Measurements from ENCODE around the gene FTCDNL1.
A peak's percentile ranks its signal among the peaks of the same experiment; 100 is the strongest.

Gene FTCDNL1

DNA sequence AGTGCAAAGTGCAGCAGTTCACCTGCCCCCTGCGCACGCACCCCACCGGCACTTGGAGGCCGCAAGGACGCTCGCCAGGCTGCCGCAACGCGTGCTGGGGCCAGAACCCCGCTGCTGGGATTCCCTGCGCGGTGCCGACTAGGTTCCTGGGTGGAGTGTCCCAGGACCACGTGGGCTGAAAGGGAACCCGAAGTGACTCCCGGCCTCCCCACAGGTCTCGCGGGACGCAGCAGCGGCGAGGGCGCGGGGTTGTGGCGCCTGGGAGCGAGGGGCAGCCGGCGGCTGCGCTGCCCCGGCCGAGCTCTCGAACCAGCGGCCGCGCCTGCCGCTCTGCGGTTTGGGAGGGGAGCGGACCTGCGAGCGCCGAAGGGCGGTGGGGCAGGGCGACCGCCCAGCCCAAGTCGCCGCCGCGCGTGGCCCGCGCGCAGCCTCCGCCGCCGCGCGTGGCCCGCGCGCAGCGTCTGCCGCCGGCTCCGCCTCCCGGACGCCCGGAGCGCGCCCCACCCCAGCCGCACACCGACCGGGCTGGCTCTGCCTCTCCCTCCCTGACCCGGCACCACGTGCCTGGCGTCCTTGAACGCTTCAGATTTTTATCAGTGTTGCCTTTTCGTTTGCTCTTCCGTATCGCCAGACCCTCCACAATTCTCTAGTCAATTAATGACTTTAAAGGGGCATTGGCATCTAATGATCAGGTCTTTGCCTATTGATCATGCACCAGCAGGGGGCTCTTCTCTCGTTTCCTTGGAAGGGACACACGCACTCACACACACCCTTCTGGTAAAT, at the start of gene FTCDNL1:
Gene FTCDNL1, minus strand, starts transcription at position 475 of the 783 bp plus-strand sequence. CDS start 2,230 bp downstream, outside the sequence.
- peak in 55 of 58 donors; percentile 25 to 88 (median 74) for DNase-seq

DNA sequence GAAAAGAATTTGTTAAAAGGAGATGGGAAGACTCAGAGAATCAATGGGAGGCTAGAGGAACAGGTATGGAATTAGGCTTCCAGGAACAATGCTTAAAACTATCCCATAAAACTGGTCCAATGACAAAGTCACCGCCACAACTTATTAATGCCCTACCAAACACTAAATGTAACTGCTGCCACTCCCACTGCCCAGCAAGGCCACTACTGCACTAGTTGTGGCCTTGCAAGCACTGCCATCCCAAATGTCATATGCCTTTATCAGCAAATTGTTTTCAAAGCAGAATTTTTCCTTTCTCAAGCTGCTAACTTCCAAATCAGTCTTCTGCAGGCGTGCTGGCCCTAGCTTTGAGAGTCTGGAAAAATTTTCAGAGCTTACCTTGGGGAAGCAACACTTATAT, 45.6 kb upstream of the FTCDNL1 start:
- no peak for DNase-seq

DNA sequence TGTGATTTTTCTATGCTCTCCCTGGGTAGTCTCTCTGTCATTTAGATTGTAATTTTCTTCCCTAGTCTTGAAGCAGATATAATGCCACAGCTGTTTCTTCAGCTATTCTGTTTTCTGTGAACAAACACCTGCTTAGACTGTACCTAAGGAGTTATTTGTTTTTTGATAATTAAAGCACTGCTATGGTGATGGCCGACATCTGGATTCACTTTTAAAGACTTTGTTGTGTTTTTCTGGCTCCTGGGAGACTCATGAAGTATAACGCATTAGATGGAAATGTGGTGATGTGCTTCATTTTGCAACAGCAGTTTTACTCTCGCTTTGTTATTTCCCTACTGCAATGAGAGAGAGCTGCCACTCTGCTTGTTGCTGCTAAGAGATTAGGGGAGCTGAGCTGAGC, 44.4 kb upstream of the FTCDNL1 start:
- no peak for DNase-seq

DNA sequence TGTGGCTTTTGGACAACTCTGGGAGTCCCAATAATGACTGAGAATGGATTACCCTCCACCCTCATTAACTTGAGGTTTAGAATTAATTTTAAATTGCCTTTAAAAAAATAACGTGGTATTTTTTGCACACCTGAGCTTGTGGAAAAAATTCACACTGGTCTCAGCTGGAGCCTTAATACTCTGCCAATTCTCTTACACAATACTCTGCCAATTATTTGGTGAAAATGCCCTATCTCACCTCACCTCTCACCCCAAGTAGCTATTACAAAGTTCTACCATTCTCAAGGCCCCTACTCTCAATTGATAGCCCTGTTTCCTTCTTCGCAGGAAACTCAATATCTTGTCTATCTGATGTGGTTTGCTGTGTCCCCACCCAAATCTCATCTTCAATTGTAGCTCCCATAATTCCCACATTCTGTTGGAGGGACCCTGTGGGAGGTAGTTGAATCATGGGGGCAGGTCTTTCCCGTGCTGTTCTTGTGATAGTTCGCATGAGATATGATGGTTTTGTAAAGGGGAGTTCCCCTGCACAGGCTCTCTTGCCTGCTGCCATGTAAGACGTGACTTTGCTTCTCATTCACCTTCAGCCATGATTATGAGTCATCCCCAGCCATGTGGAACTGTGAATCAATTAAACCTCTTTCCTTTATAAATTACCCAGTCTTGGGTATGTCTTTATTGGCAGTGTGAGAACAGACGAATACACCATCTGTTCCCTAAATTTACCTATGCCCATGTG, 32.7 kb upstream of the FTCDNL1 start:
- DNase-seq, result no peak

DNA sequence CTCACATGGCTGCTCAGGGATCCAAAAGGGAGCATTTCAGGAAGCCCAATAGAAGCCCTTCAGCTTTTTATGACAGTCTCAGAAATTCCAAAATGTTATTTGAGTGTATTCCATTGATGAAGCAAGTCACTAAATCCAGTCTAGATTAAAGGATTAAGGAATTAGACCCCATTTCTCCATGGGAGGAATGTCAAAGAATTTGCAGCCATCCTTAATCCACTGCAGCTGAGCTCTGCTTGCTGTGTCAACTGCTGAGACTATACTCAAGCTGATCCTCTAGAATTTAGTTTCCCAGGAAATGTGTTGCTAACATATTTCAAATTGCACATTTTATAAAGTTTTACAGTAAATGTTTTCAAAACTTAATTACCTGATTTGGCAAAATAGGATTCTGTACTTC, 31.7 kb upstream of the FTCDNL1 start:
- no peak for DNase-seq

DNA sequence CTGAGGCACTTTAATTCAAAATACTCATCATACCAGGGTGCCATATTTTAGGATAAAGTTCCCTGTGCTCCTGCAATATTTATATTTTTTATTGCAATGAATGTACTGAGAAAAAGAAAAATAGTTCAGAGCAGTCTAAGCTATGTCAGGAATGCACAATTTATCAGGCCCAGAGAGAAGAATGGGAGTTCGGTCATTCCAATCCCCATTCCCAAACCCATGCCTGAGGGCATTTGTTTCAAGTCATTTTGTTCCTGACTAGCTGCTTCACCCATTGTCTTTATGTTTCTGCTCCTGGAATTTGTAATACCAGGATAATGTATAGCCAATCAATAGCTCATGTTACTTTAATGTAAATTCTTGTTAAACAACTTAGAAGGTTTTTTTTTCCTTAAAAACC, 24.4 kb upstream of the FTCDNL1 start:
- DNase-seq, result no peak

DNA sequence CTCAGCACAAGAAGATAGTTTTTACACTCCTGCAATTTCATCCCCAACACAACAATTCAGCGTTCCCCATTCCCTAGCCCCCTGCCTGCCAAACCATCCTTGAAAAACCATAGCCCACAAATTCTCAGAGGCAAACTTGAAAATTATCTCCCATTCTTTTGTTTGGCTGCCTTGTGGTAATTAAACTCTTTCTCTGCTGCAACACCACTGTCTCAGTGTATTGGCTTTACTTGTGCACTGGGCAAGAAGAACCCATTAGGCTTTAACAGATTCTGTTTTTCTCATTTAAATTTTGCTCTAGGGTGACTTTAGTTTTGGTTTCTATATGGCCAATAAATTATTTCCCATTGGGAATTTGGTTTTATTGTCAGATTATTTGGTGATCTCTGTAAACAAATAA, 23.2 kb upstream of the FTCDNL1 start:
- no peak for DNase-seq

DNA sequence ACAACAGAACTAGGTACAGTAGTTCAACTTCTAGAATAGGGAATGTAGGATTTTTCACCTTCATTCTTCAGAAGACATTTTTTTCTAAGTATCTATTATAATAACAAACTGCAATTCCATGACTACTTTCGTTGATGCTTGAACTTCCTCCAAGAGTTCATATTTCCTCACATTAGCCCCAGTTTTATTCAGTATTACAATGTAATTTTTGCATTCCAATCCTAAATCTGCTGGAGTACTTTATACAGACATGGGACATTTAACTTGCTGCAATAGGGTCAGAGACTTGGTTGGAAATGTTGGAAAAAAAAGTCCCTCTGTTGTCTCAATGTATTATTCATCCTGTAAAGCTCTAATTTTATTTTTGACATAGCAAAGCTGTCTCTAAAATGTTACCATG, 19.6 kb upstream of the FTCDNL1 start:
- DNase-seq, result no peak

DNA sequence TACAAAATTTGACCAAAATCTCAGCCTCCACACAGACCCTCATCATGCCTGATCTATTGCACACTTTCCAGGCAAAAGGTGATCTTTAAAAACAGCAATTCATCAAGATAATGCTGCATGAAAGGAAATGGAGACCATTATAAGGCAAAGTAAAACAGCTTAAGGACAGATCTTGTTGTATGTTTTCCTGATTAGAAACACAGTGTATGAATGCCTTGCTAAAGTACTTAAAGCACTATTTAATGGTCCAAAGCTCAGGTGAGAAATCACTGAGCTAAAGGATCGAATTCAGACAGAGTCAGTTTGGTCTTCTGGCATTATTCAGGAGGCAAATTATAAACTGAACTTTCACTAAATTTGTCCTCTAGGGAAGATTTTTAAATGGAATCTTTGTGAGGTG, 18.7 kb upstream of the FTCDNL1 start:
- DNase-seq, result no peak

DNA sequence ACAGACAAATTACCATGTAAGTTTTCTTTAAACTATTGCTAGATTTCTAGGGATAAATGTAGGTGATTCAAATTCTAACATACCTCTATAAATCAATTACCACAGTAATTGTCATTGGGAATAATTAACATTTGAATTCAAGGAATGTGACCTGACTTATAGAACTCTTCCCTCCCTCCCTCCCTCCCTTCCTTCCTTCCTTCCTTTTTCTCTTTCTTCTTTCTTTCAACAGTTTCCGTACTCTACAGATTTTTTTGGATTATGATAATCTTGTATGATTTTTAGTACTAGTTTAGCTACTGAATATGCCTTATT, 18.2 kb upstream of the FTCDNL1 start:
- no peak for DNase-seq

DNA sequence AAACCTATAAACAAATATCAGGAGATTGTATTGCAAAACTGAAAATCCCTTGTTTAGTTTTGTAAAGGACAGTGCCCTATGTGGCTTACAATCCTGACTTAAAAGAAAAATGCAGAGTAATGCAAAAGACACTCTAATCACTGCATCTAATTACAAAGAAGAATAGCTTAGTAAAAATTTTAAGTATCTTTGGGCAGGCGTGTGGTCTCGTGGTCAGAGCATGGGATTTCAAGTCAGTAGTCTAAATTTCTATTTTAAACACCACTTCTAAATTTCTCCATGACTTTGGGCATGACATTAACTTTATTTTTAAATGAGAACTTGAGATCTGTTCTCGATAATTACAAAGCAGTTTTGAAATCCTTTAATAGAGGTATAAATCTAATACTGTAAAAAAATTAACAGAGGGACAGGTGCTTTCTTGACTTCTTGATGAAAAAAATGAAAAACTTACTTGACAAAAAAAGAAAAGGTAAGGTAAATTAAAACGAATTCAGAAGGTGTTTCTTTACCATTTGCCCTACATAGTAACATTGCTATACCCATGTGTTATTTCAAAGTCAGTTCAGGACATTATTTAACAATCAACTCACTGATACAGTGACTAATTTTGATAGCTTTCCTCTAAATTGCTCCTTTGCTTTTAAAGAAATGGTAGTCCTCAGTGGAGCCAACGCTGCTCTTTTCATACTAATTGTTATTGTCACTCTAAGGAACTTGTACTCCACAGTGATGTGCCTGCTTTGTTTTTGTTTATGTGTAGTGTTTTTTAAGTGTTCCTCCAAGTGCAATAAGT, 17.6 kb upstream of the FTCDNL1 start:
- DNase-seq, result no peak

DNA sequence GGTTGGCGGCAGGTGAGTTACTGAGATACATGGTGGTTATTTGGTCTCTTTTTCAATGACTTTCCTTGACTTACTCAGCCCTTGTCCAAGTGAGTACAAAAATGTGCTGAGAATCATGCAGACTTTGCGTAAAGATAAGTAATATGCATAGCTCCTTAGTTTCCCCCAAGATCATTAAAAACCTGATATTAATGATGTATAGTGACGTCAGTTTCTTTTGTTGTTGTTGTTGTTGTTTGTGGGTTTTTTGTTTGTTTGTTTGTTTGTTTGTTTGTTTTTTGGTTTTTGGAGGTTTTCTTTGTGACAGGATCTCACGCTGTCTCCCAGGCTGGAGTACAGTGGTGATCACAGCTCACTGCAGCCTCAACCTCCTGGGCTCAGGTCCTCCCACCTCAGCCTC, 14.9 kb upstream of the FTCDNL1 start:
- DNase-seq, result no peak

DNA sequence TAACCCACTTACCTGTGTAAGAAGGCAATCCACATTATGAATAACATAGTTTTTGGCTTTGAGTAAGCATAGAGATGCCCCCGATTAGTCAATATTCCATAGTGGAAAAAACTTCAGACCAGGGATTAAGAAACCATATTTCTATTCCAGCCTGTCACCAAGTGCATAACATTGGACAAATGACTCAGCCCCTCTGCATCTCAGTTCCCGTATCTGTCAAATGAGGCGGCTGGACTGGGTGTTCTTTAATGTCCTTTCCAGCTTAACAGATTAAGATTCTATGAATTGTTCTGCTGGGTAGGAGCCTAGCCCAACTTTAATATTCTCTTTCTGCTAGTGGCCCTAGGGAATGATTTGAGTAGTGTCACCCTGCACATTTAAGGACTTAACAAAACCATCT, 11.8 kb upstream of the FTCDNL1 start:
- no peak for DNase-seq

DNA sequence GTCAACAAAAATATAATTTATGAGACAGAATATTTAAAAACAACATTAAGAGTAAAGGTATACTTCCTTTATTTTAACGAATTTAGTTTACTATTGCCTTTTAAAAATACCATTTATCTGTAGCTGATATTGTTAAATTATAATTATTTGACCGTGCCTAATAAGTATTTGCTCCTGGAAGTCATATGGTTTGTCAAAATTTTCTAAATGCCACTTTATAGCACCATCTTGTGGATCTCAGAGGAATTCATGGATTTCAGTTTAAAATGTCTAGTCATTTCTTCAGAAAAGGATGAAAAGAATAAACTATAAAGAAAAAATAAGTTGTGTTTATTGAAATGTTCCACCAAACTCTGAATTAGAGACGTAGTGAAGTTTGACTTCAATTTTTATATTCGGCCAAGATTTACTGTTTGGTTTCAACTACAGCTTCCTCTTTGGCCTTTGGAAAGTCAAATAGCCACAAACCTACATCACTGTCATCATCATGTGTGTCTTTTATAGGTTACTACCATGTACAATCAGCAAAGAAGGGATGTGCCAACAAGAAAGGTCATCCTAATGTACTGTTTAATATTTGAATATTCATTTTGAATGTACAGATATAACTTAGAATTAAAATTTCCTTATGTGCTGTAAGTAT, 10.3 kb upstream of the FTCDNL1 start:
- DNase-seq, result peak in 1 of 58 donors; percentile 10

DNA sequence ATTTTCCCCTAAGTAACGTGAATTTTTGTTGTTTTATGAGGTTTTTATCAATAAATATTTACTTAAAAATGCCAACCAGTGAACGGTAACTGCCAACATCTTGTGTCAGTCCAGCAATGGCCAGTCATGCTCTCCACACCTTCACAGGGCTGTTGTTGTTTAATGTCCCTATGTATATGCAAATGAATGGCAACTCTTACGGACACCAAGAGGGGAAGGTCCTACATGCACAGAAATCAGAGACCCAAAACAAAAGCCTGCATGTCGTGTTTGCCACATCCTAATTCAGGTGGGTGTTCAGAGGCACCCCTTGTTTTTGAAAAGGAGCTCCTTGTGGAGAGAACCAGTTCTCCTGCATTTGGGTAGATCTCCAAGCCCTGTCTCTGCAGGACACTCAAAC, 4.8 kb upstream of the FTCDNL1 start:
- no peak for DNase-seq

DNA sequence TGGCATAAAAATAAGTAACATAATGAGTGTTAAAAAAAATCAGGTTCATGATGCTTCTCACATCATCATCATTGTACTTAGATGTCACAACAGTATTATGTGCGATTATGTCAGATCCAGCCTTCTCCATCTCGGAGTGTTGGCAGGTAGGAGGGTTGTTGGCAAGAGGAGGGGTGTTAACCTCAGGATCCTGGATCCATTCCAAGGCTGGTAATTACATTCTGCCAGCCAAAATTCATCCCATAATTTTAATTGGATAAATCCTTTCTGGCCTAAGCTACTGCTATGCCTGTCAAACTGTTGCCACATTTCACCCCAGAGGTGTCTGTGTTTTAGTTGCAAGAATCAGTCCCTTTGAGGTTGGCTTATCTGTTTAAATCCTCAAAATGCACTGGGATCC, 891 bp upstream of the FTCDNL1 start:
- peak in 1 of 58 donors; percentile 5 for DNase-seq

DNA sequence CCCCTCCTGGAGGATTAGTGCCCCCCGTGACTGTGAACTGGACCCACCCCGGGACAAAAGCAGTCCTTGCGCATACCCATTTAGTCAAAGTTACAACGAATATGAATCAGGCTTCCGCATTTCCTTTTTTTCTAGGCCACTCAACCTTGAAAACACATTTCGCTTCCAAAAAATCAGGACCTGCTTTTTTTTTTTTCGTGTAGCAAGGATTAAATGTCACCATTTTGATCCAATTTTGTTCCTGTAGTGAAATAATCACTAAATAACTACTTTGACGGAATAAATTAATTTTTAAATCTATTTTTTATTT, 464 bp upstream of the FTCDNL1 start:
- DNase-seq, result no peak

DNA sequence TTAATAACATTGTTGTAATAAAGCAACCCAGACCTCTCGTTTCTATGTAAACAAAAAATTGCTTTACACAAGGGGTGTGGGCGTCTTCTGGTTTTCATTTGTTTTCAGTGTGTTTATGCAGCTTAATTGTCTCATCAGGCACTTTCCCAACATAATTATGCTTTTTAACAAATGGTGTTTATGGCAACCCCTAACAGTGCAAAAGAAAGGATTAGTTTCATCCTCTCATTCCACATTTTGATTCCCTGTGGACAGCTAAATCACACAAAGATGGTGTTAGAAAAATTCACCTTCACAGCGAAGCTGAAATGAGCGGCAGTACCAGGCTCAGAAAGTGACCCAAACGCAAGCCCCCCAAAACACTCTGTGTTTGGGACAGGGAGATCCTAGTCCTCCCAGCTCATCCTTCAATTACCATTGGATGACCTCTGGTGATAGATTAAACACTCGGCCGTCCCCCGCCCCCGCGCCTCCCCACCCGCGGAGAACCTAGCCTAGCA, 724 bp downstream of the FTCDNL1 start:
- DNase-seq, result no peak

DNA sequence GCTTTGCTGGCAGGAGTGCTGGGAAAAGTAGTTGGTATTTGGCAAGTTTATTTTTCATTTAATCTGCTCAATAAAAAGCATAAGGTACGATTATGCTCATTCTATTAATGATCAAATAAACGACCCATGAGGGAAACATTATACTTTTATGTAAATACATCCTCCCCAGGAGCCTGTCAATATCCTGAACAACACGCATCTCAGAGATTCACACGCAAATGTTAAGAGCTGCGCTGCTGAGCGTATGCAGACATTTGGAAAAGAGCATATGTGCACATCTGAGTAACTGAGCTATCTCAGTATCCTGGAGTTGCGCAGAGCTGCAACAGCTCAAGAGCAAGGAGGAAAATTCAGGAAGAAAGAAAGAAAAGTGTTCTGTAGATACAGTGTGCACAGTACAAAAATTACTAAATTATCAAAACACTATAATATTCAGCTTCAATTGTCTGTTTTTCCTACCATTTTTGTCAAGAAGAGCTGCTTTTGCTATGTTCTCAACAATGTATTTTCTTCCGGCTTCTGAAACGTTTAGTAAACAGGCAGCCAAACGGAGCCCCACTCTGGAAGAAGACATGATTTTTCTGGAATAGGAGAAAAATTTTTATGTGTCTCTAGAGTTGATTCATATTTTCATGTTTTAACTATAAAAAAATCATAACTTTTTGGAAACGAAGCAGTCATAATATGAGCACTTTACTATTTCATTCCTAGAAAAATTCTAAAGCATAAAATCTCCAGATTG, 2.4 kb downstream of the FTCDNL1 start:
- peak in 1 of 58 donors; percentile 12 for DNase-seq

DNA sequence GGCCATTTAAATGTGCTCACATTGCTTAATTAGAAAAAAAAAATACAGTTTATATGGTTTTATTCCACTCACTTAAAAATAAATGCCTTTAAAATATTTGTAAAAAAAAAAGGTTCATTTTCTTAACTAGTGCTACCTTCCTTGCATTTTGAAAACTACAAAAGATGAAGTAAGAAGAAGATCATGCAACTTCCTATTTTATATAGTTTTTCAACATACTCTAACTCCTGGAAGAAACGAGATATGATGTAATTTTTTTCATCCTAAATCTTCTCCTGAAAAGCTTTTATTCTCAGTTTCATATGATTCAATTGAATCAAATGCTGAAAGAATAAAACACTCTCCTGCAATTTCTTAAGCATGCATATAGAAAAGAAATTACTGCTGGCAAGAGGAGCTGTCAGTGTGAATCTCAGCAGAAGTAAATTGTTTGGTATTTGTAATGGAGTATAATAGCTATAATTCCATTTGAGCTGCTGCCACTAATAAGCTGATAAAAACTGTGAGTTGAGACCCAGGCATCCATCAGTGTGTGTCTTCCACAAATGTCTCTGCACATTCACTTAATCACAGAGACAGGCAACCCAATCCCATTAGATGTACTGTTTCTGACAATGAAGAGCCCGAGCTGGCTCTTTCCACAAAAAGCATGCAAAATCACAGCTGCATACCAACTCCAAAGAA, 3.7 kb downstream of the FTCDNL1 start:
- no peak for DNase-seq
